ENCODE data around the gene PPM1F. TPM values are rescaled to one million over a fixed set of nuclear protein-coding genes. Genes with fewer than 3 reads are reported as not detected.
"Not testable (repeated sequence)": the region's sequence is repeated elsewhere in the genome, so short reads cannot be mapped to it uniquely, and the experiment has no call there.

Gene PPM1F
- total and polyA plus RNA-seq, 2 experiments from 2014 or later: 15.1 to 41.6 TPM

- Histone ChIP-seq H2AFZ (no peak overlapping the region), H3K4me2 (ENCODE audit: unreplicated experiment) (no peak overlapping the region), H3K9me2 (ENCODE audit: insufficient read depth) (no peaks in the 10 kb centered on the region), H4K20me1 (ENCODE audit: insufficient read depth) (no peaks in the 10 kb centered on the region), H3K4me1 (ENCODE audit: insufficient read depth) (no peaks in the 10 kb centered on the region), H3F3A (ENCODE audit: insufficient read depth) (no peaks in the 10 kb centered on the region), H3K4me3 (no peak overlapping the region), H3K27me3 (replicated peaks; ENCODE audit: insufficient read depth) (no peaks in the 10 kb centered on the region), H3K9me3 (ENCODE audit: low read depth) (no peaks in the 10 kb centered on the region), H3K27ac (no peak overlapping the region), H3K36me3 (ENCODE audit: low read depth) (no peaks in the 10 kb centered on the region), H3K79me2 (ENCODE audit: insufficient read depth) (no peaks in the 10 kb centered on the region), H3K9ac (no peak overlapping the region)
- 93 to 96% methylated on average over 4 of the region's 4 CpGs for WGBS, 2 experiments (ENCODE audit: low coverage in 1 of 2, low lambda C conversion rate in 2 of 2, missing lambda C conversion rate in 2 of 2)
- no peak for DNase-seq
- TF ChIP-seq EZH2 (IDR thresholded peaks at IDR 0.05; ENCODE audit: insufficient read depth, poor library complexity, severe bottlenecking) (no peak), EZH2phosphoT487 (IDR thresholded peaks at IDR 0.05; ENCODE audit: insufficient read depth, low read depth) (no peak)
- in situ Hi-C loops (cut with MboI): no loop called here
Observed at GRCh38 chr22:21915624-21916308, 36.9 kb downstream of the PPM1F start.

DNA sequence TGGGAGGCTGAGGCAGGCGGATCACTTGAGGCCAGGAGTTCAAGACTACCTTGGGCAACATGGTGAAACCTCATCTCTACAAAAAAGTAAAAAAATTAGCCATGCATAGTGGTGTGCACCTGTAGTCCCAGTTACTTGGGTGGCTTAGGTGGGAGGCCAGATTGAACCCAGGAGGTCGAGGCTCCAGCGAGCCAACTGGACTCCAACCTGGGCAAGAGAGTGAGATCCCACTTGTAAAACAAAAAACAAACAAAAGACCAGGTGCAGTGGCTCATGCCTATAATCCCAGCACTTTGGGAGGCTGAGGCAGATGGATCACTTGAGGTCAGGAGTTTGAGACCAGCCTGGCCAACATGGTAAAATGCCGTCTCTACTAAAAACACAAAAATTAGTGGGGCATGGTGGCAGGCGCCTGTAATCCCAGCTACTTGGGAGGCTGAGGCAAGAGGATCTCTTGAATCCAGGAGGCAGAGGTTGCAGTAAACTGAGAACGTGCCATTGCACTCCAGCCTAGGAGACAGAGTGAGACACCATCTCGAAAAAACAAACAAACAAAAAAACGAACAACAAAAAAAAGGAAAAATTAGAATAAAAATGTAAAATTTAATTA, 38.5 kb downstream of the PPM1F start:
- H3K9me3 ChIP-seq (ENCODE audit: low read depth); H3K36me3 ChIP-seq (ENCODE audit: low read depth); H3K9ac ChIP-seq; H3K4me3 ChIP-seq; H3K27ac ChIP-seq; H3K79me2 ChIP-seq (ENCODE audit: insufficient read depth); in situ Hi-C loops (cut with MboI); H4K20me1 ChIP-seq (ENCODE audit: insufficient read depth); DNase-seq; H3K9me2 ChIP-seq (ENCODE audit: insufficient read depth); H3K4me1 ChIP-seq (ENCODE audit: insufficient read depth); H3F3A ChIP-seq (ENCODE audit: insufficient read depth); H3K27me3 ChIP-seq (replicated peaks; ENCODE audit: insufficient read depth); H2AFZ ChIP-seq; H3K4me2 ChIP-seq (ENCODE audit: unreplicated experiment): not testable (repeated sequence)
- WGBS, 2 experiments (ENCODE audit: low coverage in 1 of 2, low lambda C conversion rate in 2 of 2, missing lambda C conversion rate in 2 of 2): 85 to 90% methylated on average over 8 of the region's 8 CpGs

- WGBS, 2 experiments (ENCODE audit: low coverage in 1 of 2, low lambda C conversion rate in 2 of 2, missing lambda C conversion rate in 2 of 2): 65 to 66% methylated on average over 4 of the region's 4 CpGs
- not testable (repeated sequence) for DNase-seq
Observed at GRCh38 chr22:21910367-21910766, 42.3 kb downstream of the PPM1F start.

GRCh38 chr22:21909871-21910270, 42.8 kb downstream of the PPM1F start:
- Histone ChIP-seq H3K27ac (no peak overlapping the region), H3K4me2 (ENCODE audit: unreplicated experiment) (no peak overlapping the region), H3K27me3 (replicated peaks; ENCODE audit: insufficient read depth) (no peaks in the 10 kb centered on the region), H3K4me3 (no peak overlapping the region), H3F3A (ENCODE audit: insufficient read depth) (no peaks in the 10 kb centered on the region), H3K9me3 (ENCODE audit: low read depth) (no peaks in the 10 kb centered on the region), H3K79me2 (ENCODE audit: insufficient read depth) (no peaks in the 10 kb centered on the region), H3K9me2 (ENCODE audit: insufficient read depth) (no peaks in the 10 kb centered on the region), H3K4me1 (ENCODE audit: insufficient read depth) (no peaks in the 10 kb centered on the region), H3K36me3 (ENCODE audit: low read depth) (no peaks in the 10 kb centered on the region), H2AFZ (no peak overlapping the region), H3K9ac (no peak overlapping the region), H4K20me1 (ENCODE audit: insufficient read depth) (no peaks in the 10 kb centered on the region)
- TF ChIP-seq EZH2phosphoT487 (IDR thresholded peaks at IDR 0.05; ENCODE audit: insufficient read depth, low read depth) (no peak), EZH2 (IDR thresholded peaks at IDR 0.05; ENCODE audit: insufficient read depth, poor library complexity, severe bottlenecking) (no peak)
- in situ Hi-C loops (cut with MboI): no loop called here
- WGBS, 2 experiments (ENCODE audit: low coverage in 1 of 2, low lambda C conversion rate in 2 of 2, missing lambda C conversion rate in 2 of 2): 98 to 99% methylated on average over 2 of the region's 2 CpGs
- no peak for DNase-seq

More at GRCh38 chr22:21910367-21910766, 42.3 kb downstream of the PPM1F start:
- H3K9ac ChIP-seq; H4K20me1 ChIP-seq (ENCODE audit: insufficient read depth); H3K27ac ChIP-seq; H3K79me2 ChIP-seq (ENCODE audit: insufficient read depth); H2AFZ ChIP-seq; H3K4me3 ChIP-seq; H3K4me1 ChIP-seq (ENCODE audit: insufficient read depth); H3K9me2 ChIP-seq (ENCODE audit: insufficient read depth); H3K36me3 ChIP-seq (ENCODE audit: low read depth); in situ Hi-C loops (cut with MboI); H3K27me3 ChIP-seq (replicated peaks; ENCODE audit: insufficient read depth); H3K9me3 ChIP-seq (ENCODE audit: low read depth); H3K4me2 ChIP-seq (ENCODE audit: unreplicated experiment); H3F3A ChIP-seq (ENCODE audit: insufficient read depth): not testable (repeated sequence)
